GM12878 (cell line): ENCODE data around the gene HINT3. TPM values are rescaled to one million over a fixed set of nuclear protein-coding genes. Genes with fewer than 3 reads are reported as not detected.

Source experiments
- BACH1 ChIP-seq: fragments of 450-650 bp; IDR thresholded peaks from 2 replicates; pipeline ENCODE4 v1.6.1; 2017; ENCODE audit warnings: mild to moderate bottlenecking, borderline replicate concordance
- BCL11A ChIP-seq: IDR thresholded peaks from 2 replicates; pipeline ENCODE4 v1.6.1; 2011; ENCODE audit warnings: low read depth, low read length
- CBFB ChIP-seq: IDR thresholded peaks from 2 replicates; pipeline ENCODE4 v1.6.1; 2016; ENCODE audit warnings: antibody characterized with exemption, low read depth
- CREB1 ChIP-seq: IDR thresholded peaks from 2 replicates; pipeline ENCODE4 v1.6.1; 2012; ENCODE audit warnings: low read depth, mild to moderate bottlenecking, inconsistent platforms
- CREM ChIP-seq: IDR thresholded peaks from 2 replicates; pipeline ENCODE4 v1.6.1; 2014; ENCODE audit warnings: antibody characterized with exemption, low read depth
- IKZF1 ChIP-seq: fragments of 450-650 bp; conservative IDR thresholded peaks from 2 replicates; pipeline ENCODE4 v1.6.1; 2017; ENCODE audit warnings: antibody characterized with exemption, mild to moderate bottlenecking
- JUND ChIP-seq: IDR thresholded peaks from 2 replicates; pipeline ENCODE4 v1.6.1; 2012; ENCODE audit warnings: low read depth, mild to moderate bottlenecking, low read length, improper control_type of control experiment, moderate library complexity
- PML ChIP-seq: IDR thresholded peaks from 2 replicates; pipeline ENCODE4 v1.6.1; 2012; ENCODE audit warnings: low read length, inconsistent platforms
- POLR2A ChIP-seq: IDR thresholded peaks from 2 replicates; pipeline ENCODE4 v1.6.1; 2011; ENCODE audit warnings: low read depth, mild to moderate bottlenecking, low read length
- SIN3A ChIP-seq: IDR thresholded peaks from 2 replicates; pipeline ENCODE4 v1.6.1; 2012; ENCODE audit warnings: low read depth, low read length, improper control_type of control experiment
- SREBF1 ChIP-seq: IDR thresholded peaks from 2 replicates; pipeline ENCODE4 v1.6.1; 2012; ENCODE audit warnings: mild to moderate bottlenecking, low read length
- TCF12 ChIP-seq: IDR thresholded peaks from 2 replicates; pipeline ENCODE4 v1.6.1; 2011; ENCODE audit warnings: low read depth, mild to moderate bottlenecking, low read length
- ZNF592 ChIP-seq: fragments of 450-650 bp; IDR thresholded peaks from 2 replicates; pipeline ENCODE4 v1.6.1; 2017; ENCODE audit warnings: mild to moderate bottlenecking, moderate library complexity
- polyA plus RNA-seq, 11 experiments: library from polyadenylated mRNA; depleted of rRNA in 4 of 11; unstranded in 6 of 11; stranded (reverse) in 5 of 11; fragments of >200 nt; fragmentation: Nextera tagmentation in 4 of 11; fragmentation: Illumina TruSeq in 1 of 11; extraction: Ambion mirVana in 4 of 11; extraction: Trizol in 1 of 11; gene quantifications; 1 replicate in 1 of 11; 2 replicates in 10 of 11; pipeline versions ENCODE4 v1.2.1 to v1.2.3, GENCODE V29; 2011 to 2016; ENCODE audit warnings: inconsistent platforms in 2 of 11, missing spikeins in 2 of 11, low read depth in 1 of 11
- total RNA-seq, 4 experiments: library from RNA; depleted of rRNA in 3 of 4; stranded (reverse); fragments of >200 nt in 3 of 4; fragmentation: Illumina TruSeq in 1 of 4; extraction: Trizol in 1 of 4; gene quantifications; 2 replicates each; pipeline versions ENCODE4 v1.2.1 to v1.2.3, GENCODE V29; 2013 to 2021
- TF ChIP-seq, protein P1 (sequence below): IDR thresholded peaks from 2 replicates; pipeline ENCODE4 v1.6.1; 2012; ENCODE audit warnings: improper control_type of control experiment, low read depth, low read length; ENCODE audit not compliant: insufficient replicate concordance
- TF ChIP-seq, protein P2 (sequence below): IDR thresholded peaks from 2 replicates; pipeline ENCODE4 v1.6.1; 2011; ENCODE audit warnings: low read depth, low read length, improper control_type of control experiment, borderline replicate concordance
- TF ChIP-seq, protein P3 (sequence below): fragments of 450-650 bp; conservative IDR thresholded peaks from 2 replicates; pipeline ENCODE4 v1.6.1; 2017; ENCODE audit warnings: mild to moderate bottlenecking, moderate library complexity

The HINT3 gene
- total and polyA plus RNA-seq, 10 of the 15 experiments (the other 5 are each of a cell fraction or from before 2014, with no cell fraction given): 0.72 to 9.1 (median 5.4) TPM

GRCh38 chr6:125956506-125957390 lies at the start of gene HINT3 (continued):
- TF ChIP-seq, protein P1, sequence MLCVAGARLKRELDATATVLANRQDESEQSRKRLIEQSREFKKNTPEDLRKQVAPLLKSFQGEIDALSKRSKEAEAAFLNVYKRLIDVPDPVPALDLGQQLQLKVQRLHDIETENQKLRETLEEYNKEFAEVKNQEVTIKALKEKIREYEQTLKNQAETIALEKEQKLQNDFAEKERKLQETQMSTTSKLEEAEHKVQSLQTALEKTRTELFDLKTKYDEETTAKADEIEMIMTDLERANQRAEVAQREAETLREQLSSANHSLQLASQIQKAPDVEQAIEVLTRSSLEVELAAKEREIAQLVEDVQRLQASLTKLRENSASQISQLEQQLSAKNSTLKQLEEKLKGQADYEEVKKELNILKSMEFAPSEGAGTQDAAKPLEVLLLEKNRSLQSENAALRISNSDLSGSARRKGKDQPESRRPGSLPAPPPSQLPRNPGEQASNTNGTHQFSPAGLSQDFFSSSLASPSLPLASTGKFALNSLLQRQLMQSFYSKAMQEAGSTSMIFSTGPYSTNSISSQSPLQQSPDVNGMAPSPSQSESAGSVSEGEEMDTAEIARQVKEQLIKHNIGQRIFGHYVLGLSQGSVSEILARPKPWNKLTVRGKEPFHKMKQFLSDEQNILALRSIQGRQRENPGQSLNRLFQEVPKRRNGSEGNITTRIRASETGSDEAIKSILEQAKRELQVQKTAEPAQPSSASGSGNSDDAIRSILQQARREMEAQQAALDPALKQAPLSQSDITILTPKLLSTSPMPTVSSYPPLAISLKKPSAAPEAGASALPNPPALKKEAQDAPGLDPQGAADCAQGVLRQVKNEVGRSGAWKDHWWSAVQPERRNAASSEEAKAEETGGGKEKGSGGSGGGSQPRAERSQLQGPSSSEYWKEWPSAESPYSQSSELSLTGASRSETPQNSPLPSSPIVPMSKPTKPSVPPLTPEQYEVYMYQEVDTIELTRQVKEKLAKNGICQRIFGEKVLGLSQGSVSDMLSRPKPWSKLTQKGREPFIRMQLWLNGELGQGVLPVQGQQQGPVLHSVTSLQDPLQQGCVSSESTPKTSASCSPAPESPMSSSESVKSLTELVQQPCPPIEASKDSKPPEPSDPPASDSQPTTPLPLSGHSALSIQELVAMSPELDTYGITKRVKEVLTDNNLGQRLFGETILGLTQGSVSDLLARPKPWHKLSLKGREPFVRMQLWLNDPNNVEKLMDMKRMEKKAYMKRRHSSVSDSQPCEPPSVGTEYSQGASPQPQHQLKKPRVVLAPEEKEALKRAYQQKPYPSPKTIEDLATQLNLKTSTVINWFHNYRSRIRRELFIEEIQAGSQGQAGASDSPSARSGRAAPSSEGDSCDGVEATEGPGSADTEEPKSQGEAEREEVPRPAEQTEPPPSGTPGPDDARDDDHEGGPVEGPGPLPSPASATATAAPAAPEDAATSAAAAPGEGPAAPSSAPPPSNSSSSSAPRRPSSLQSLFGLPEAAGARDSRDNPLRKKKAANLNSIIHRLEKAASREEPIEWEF: no peak
- TF ChIP-seq CREB1 (peak; percentile 99), POLR2A (peak; percentile 82), ZNF592 (peak; percentile 78; the same call in 1 of the 2 replicates), SIN3A (no peak; the same call in 1 of the 2 replicates), BACH1 (peak; percentile 27), CBFB (peak; percentile 66; the same call in 1 of the 2 replicates), JUND (peak; percentile 33; the same call in 1 of the 2 replicates), BCL11A (no peak), IKZF1 (peak; percentile 88), TCF12 (peak; percentile 12; the same call in 1 of the 2 replicates), CREM (peak; percentile 99), SREBF1 (no peak; the same call in 1 of the 2 replicates), PML (peak; percentile 66)
- TF ChIP-seq, protein P2, sequence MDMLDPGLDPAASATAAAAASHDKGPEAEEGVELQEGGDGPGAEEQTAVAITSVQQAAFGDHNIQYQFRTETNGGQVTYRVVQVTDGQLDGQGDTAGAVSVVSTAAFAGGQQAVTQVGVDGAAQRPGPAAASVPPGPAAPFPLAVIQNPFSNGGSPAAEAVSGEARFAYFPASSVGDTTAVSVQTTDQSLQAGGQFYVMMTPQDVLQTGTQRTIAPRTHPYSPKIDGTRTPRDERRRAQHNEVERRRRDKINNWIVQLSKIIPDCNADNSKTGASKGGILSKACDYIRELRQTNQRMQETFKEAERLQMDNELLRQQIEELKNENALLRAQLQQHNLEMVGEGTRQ: no peak
- TF ChIP-seq, protein P3, sequence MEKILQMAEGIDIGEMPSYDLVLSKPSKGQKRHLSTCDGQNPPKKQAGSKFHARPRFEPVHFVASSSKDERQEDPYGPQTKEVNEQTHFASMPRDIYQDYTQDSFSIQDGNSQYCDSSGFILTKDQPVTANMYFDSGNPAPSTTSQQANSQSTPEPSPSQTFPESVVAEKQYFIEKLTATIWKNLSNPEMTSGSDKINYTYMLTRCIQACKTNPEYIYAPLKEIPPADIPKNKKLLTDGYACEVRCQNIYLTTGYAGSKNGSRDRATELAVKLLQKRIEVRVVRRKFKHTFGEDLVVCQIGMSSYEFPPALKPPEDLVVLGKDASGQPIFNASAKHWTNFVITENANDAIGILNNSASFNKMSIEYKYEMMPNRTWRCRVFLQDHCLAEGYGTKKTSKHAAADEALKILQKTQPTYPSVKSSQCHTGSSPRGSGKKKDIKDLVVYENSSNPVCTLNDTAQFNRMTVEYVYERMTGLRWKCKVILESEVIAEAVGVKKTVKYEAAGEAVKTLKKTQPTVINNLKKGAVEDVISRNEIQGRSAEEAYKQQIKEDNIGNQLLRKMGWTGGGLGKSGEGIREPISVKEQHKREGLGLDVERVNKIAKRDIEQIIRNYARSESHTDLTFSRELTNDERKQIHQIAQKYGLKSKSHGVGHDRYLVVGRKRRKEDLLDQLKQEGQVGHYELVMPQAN: peak; percentile 59; the same call in 1 of the 2 replicates
